ENCODE results near the gene KCNE1.

The KCNE1 gene

GRCh38 chr21:34552360-34553098 lies 40.5 kb upstream of the KCNE1 start:
- Histone ChIP-seq H3K4me1 (ENCODE audit: insufficient read depth, low read length, poor library complexity, severe bottlenecking) (no peaks in the 10 kb centered on the region), H3K9ac (ENCODE audit: low read depth, low read length, poor library complexity, severe bottlenecking) (no peak overlapping the region), H3K27me3 (ENCODE audit: insufficient read depth, low read length, poor library complexity, severe bottlenecking) (no peaks in the 10 kb centered on the region), H3K36me3 (ENCODE audit: insufficient read depth, low read length) (no peaks in the 10 kb centered on the region), H3K4me3 (ENCODE audit: low read length, poor library complexity, severe bottlenecking) (no peak overlapping the region), H4K20me1 (ENCODE audit: insufficient read depth, low read length, poor library complexity, severe bottlenecking) (no peaks in the 10 kb centered on the region), H3K4me2 (ENCODE audit: low read depth, low read length, poor library complexity, severe bottlenecking) (no peak overlapping the region), H3K9me2 (replicated peaks; ENCODE audit: low read depth, low read length) (no peaks in the 10 kb centered on the region), H3K9me3 (ENCODE audit: insufficient read depth, low read depth, low read length) (no peaks in the 10 kb centered on the region; the same call in 1 of the 2 replicates), H3F3A (ENCODE audit: low read depth) (no peaks in the 10 kb centered on the region), H2AFZ (ENCODE audit: low read length) (no peak overlapping the region), H3K79me2 (ENCODE audit: insufficient read depth, low read length) (no peaks in the 10 kb centered on the region)
- no peak for TF ChIP-seq EZH2phosphoT487 (IDR thresholded peaks at IDR 0.05; ENCODE audit: borderline replicate concordance)
- no peak for TF ChIP-seq CTCF (conservative IDR thresholded peaks at IDR 0.05; ENCODE audit: low read length)

- TF ChIP-seq CTCF (conservative IDR thresholded peaks at IDR 0.05; ENCODE audit: low read length) (no peak), EZH2phosphoT487 (IDR thresholded peaks at IDR 0.05; ENCODE audit: borderline replicate concordance) (no peak)
- no peak overlapping the region for H3K4me2 ChIP-seq (ENCODE audit: low read depth, low read length, poor library complexity, severe bottlenecking)
These were observed 38.3 kb upstream of the KCNE1 start for GRCh38 chr21:34550182-34550799.

GRCh38 chr21:34548781-34549376 lies 36.9 kb upstream of the KCNE1 start:
- Histone ChIP-seq H3K4me1 (ENCODE audit: insufficient read depth, low read length, poor library complexity, severe bottlenecking) (peaks cover 12% of the 10 kb centered on the region), H3K9ac (ENCODE audit: low read depth, low read length, poor library complexity, severe bottlenecking) (no peak overlapping the region)
- TF ChIP-seq EZH2phosphoT487 (IDR thresholded peaks at IDR 0.05; ENCODE audit: borderline replicate concordance) (no peak), CTCF (conservative IDR thresholded peaks at IDR 0.05; ENCODE audit: low read length) (no peak)

More at GRCh38 chr21:34550182-34550799, 38.3 kb upstream of the KCNE1 start:
- no peaks in the 10 kb centered on the region for H3K79me2 ChIP-seq (ENCODE audit: insufficient read depth, low read length)
- peaks cover 8% of the 10 kb centered on the region for H3K4me1 ChIP-seq (ENCODE audit: insufficient read depth, low read length, poor library complexity, severe bottlenecking)
- H2AFZ ChIP-seq (ENCODE audit: low read length), result no peak overlapping the region
- no peak overlapping the region for H3K4me3 ChIP-seq (ENCODE audit: low read length, poor library complexity, severe bottlenecking)
- no peak overlapping the region for H3K9ac ChIP-seq (ENCODE audit: low read depth, low read length, poor library complexity, severe bottlenecking)
- no peaks in the 10 kb centered on the region for H3K36me3 ChIP-seq (ENCODE audit: insufficient read depth, low read length)
- no peaks in the 10 kb centered on the region for H3K9me2 ChIP-seq (replicated peaks; ENCODE audit: low read depth, low read length)
- no peaks in the 10 kb centered on the region; the same call in 1 of the 2 replicates for H3K9me3 ChIP-seq (ENCODE audit: insufficient read depth, low read depth, low read length)
- H3F3A ChIP-seq (ENCODE audit: low read depth), result no peaks in the 10 kb centered on the region
- H3K27me3 ChIP-seq (ENCODE audit: insufficient read depth, low read length, poor library complexity, severe bottlenecking), result no peaks in the 10 kb centered on the region
- H4K20me1 ChIP-seq (ENCODE audit: insufficient read depth, low read length, poor library complexity, severe bottlenecking), result no peaks in the 10 kb centered on the region

More at GRCh38 chr21:34548781-34549376, 36.9 kb upstream of the KCNE1 start:
- H3K4me2 ChIP-seq (ENCODE audit: low read depth, low read length, poor library complexity, severe bottlenecking), result no peak overlapping the region
- no peak overlapping the region for H2AFZ ChIP-seq (ENCODE audit: low read length)
- H3F3A ChIP-seq (ENCODE audit: low read depth), result no peaks in the 10 kb centered on the region
- no peak overlapping the region for H3K4me3 ChIP-seq (ENCODE audit: low read length, poor library complexity, severe bottlenecking)
- H3K9me3 ChIP-seq (ENCODE audit: insufficient read depth, low read depth, low read length), result no peaks in the 10 kb centered on the region
- no peaks in the 10 kb centered on the region for H3K9me2 ChIP-seq (replicated peaks; ENCODE audit: low read depth, low read length)
- no peaks in the 10 kb centered on the region for H4K20me1 ChIP-seq (ENCODE audit: insufficient read depth, low read length, poor library complexity, severe bottlenecking)
- H3K27me3 ChIP-seq (ENCODE audit: insufficient read depth, low read length, poor library complexity, severe bottlenecking), result no peaks in the 10 kb centered on the region
- H3K36me3 ChIP-seq (ENCODE audit: insufficient read depth, low read length), result no peaks in the 10 kb centered on the region
- H3K79me2 ChIP-seq (ENCODE audit: insufficient read depth, low read length), result no peaks in the 10 kb centered on the region
